GM18519 (cell line): ENCODE results near the gene NAV2.

ENCODE experiments used
- ATAC-seq: cut with Tn5 transposase; IDR thresholded peaks from one replicate; pipeline ENCODE4 v1.9.1; 2021; ENCODE audit warnings: mild to moderate bottlenecking, moderate library complexity; ENCODE audit not compliant: unreplicated experiment, low FRiP score

NAV2 gene, protein sequence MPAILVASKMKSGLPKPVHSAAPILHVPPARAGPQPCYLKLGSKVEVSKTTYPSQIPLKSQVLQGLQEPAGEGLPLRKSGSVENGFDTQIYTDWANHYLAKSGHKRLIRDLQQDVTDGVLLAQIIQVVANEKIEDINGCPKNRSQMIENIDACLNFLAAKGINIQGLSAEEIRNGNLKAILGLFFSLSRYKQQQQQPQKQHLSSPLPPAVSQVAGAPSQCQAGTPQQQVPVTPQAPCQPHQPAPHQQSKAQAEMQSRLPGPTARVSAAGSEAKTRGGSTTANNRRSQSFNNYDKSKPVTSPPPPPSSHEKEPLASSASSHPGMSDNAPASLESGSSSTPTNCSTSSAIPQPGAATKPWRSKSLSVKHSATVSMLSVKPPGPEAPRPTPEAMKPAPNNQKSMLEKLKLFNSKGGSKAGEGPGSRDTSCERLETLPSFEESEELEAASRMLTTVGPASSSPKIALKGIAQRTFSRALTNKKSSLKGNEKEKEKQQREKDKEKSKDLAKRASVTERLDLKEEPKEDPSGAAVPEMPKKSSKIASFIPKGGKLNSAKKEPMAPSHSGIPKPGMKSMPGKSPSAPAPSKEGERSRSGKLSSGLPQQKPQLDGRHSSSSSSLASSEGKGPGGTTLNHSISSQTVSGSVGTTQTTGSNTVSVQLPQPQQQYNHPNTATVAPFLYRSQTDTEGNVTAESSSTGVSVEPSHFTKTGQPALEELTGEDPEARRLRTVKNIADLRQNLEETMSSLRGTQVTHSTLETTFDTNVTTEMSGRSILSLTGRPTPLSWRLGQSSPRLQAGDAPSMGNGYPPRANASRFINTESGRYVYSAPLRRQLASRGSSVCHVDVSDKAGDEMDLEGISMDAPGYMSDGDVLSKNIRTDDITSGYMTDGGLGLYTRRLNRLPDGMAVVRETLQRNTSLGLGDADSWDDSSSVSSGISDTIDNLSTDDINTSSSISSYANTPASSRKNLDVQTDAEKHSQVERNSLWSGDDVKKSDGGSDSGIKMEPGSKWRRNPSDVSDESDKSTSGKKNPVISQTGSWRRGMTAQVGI (N-terminal part only)

DNA sequence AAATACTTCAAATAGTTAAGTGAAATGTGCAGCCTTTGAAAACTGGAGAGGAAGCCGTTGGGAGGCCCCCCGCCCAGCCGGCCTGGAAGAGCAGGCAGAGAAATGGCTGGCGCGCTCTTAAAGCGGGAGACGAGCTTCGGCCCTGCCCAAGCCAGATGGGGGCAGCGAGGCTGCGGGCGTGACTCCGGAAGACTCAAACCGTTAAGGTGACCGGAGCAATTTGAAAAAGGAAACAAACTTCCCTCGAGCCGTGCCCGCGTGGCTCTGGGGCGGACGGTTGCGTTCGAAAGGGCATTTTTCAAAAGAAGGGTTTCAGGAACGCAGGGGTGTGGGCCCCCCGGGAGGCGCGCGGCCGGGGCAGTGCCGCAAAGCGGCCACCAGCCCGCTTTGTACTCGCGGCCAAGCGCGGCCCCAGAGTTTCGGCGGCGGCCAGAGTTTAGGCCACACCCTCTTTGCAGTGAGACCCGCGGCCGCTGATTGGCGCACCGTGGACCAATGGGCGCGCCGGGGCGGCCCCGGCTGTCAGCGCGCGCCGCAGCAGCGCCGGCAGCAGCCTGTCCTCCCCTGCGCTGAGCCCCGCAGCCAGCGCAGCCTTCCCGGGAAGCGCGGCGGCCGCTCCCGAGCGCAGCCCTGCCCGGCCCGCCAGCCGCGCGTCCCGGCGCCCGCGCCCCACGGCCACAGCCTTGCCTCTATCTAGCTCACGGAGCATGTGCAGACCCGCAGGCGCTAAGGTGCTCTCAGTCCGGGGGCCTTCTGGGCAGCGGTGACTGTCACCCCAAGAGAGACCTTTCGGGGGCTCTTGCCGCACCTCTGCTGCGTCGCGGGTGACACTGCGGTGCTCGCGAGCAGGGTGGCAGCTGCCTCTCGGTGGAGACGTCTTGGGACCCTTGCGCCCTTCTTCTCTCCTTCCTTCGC lies at the start of gene NAV2:
TSS of gene NAV2 (plus strand) at position 557 of the 915 bp plus-strand sequence. CDS start 859 bp downstream, outside the sequence.
- peak; percentile 99 for ATAC-seq

DNA sequence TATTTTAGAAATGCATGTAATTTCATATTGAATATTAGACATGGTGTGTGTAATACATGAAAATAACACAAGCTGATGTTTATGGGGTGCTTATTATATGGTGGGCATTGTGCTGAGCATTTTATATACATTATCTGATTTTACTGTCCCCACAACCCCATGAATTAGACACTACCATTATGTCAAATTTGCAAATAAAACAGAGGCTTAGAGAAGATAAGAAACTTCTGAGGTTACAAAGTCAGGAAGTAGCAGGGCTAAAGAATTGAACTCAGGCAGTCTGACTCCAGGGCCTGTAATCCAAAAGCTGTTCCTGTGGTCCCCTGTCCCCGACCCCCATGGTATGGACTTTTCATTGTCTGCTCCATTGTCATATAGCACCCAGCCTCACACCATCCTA lies 49.4 kb upstream of the NAV2 start:
- no peak for ATAC-seq

DNA sequence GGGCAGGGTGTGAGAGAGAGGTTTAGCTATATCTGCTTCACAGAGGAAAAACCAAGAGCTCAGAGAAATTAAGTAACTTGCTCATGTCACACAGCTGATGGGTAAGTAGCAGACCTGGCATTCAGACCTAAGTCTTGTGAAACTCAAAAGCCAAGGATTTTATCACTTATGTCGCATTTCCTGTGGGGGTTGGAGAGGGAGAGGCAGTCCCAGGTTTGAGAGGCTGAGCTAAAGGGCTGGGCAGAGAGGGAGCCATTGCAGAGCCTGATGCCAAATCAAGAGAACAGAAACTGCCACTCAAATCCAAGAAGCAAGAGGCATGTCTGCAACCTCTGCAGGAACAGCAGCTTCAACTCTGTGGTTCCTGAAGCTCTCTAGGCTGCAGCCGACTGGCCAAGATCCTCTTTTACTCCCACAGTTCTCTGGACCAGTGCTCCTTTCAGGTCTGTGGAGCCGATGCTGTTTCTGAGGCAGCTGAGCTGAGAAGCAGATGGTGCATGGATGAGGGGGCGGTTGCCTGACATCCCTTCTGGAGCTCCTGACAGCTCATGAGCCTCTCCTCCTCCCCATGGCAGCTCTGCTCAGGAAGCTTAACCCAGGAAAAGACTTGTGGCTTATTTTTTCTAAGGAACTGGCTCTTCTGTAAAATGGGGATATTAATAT lies 47.6 kb upstream of the NAV2 start:
- no peak for ATAC-seq

DNA sequence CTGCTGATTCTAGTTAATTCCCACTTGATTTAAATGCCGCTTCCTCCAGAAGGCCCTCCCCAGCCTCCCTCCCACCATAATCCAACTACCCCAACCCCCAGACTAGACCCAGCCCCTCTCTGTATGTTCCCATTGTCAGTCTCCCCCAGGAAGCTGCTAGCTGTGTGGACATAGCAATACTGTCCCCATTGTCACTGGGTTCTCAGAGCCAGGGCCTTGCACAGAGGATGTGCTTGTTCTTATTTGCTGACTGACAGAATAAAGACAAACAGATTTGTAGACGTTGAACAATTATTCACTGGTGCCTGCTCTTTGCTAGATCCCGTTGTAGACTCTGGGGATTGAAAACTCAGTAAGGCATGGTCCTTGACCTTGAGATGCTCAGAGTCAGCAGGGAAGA lies 45.7 kb upstream of the NAV2 start:
- no peak for ATAC-seq

DNA sequence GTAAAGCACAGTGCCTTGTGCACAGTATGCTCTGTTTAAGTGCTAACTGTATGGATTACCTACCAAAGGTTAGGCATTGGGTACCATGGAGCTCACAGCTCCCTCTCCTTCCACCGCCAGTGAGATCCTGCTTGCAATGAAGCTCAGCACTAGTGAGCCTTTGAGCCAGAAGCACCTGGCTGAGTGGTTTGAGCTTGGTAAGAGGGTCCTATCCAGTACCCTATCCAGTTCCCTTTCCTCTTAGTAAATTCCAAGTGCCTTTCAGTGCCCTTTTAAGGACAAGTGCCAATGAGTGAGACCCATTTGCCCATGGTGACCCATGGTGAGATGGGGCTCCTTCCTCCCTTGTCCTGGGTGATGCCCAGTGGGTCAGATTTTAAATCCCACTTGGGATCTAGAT lies 43.1 kb upstream of the NAV2 start:
- no peak for ATAC-seq

DNA sequence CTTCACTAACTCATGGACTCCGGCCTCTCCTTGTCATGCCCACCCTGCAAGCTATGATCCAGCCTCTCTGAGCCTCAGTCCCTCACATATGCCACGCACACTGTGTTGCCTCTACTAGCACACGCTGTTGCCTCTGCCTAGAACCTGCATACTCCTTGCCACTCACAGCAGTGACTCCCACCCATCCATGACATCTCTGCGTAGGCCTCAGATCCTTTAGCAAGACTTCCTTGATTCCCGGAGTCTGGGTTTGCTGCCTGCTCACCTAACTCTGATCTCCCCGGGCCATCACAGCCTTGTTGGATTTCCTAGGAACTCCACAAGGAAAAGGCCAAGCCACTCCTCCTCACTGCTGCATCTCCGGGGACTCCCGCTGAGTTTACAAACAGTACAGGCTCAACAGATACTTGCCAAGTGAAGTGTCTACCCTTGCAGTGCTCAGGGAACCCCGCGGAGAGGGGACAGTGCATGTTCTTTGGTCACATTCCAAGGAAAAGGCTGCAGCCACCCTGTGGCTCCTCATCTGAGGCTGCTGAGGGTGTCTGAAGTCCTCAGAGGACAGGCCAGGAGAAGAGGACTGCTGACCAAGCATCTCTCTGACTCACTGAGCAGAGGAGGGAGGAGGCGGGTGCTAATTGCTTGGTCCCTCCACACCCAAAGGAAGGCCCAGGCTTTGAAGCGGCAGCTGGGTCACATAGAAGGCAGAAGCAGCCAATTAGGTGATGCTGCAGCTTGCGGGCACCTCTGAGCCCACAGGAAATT lies 42.4 kb upstream of the NAV2 start:
- ATAC-seq: no peak

DNA sequence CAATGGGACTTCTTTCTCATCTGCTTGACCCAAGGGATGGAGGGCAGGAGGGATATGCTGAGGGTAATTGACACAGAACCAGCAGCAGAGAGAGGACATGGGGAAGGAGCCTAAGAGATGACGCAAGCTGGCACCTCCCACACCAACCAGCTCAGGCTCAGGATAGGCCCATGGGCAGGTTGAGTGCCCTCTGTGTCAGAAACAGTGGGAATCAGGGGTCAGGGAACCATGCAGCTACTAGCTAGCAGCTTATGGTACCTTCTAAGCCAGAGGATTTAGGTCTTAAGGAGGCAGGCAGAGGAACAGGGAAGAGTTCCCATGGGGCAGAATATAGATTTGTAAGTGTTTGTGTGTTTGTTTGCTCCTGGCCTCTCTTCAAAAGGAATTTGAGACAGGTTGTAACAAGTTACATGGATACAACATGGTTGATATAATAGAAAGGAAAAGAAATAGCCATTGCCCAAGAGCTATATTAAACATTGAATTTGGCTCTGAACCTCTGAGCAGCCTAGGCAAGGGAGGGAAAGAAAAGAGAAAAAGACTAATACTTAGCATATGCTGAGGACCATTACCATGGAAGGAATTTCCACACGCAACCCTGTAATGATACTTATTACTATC lies 39.9 kb upstream of the NAV2 start:
- no peak for ATAC-seq

DNA sequence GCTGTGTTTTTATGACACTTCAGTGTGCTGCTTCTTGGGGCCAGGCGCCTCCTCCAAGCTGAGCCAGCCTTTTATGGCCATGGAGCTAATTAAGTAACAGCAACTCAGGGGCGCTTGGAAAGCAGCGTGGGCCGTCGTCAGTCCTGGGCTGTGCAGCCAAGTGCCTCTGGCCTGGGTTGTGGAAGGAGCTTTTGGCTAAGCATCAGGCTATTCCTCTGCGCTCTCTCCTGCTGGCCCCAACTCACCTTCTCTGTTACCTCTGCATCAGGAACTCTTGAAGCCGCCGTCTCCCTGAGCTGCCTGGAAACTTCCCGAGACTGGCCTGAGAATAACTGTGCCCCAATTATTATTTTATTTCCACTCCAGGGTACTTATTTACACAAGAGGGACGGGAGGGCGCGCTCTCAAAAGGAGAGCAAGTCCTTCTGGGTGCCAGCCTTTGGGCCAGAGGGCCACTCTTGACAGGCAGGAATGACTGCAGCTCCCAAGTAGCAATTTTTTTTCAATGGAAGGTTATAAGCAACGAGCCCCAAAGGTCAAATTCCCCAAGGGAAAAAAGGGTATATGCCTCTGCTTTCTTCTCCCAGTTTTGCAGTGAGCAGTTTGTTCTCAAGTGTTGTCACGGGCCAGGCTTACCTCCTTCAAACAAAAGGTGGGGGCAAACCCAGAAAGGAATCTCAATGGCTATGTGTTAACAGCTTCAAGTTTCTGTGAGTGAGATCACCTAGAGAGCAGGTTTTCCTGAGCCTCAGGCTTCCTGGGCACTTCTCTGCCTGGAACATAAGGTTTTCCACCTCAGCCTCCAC lies 38.5 kb upstream of the NAV2 start:
- ATAC-seq: no peak

DNA sequence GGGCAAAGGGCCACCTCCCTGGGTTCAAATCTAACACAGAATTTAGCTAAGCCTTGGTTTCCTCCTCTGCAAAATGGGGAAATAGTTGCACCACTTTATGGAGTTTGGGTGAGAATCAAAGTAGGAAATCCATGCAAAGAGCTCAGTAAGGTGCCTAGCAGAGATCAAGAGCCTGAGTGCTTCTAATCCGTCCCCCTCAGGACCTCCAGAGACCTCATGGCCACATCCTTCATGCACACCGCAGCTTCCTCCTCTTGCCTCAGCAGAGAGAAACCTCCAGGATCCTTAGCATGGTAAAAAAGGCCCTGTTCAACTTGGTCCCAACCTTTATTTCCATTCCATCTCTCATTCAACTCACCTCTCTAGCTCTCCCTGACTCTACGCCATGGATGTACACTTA lies 37.8 kb upstream of the NAV2 start:
- ATAC-seq: no peak

DNA sequence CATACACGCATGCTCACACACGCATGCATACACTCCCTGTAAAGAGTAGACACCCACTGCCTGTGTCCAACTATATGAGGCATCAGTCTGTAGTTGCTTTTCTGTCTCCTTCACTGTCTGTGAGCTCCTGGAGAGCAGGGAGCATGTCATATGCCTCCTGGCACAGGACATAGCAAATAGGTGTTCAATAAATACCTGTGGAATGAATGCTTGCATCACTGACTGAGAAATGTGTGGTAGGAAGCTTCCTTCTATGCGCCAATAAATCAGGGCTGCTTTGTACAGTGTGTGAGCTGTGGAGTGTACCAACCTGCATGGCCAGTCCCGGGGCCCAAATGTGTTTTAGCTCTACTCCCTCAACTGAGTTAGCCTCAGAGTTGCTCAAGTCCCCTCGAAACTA lies 37.2 kb upstream of the NAV2 start:
- no peak for ATAC-seq

DNA sequence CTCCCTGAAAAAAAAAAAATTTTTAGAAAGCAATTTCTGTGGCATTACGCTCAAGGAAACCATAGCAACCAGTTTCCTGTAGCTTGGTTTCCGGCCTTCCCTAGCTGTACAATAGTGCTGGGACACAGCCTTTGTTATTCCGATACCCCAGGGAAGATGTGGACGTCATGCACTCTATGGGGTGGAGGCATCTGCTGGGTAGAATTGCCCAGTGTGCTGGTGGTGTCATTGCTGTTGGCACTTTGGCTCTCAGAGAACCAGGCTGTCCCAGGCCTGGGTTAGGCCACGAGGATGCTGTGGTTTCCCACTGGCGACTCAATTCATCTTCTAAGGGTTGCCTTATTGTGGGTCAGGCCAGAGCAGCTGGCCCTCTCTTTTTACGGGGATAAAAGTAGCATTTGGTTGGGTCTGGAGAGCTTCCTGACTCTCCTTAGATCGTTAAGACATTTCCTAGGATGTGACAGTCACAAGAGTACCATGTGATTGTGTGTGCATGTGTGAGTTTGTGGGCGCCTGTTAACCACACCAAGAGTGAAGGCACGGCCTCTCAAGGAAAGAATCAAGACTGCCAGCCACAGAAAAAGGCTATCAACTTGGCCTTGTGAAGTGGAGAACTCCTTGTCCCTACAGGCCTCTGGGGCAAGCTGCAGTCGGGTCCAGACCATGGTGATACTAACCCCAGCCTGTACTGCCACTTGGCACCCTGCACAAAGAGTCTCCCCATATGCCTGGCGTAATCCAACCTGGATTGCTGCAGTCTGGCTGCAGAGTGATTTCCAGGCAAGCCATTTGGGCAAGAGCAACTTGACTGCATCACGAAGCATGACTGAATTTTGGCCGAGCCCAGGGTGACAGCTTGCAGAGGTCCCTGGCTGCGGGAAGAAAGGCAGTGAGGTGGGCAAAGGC lies 35.9 kb upstream of the NAV2 start:
- no peak for ATAC-seq

DNA sequence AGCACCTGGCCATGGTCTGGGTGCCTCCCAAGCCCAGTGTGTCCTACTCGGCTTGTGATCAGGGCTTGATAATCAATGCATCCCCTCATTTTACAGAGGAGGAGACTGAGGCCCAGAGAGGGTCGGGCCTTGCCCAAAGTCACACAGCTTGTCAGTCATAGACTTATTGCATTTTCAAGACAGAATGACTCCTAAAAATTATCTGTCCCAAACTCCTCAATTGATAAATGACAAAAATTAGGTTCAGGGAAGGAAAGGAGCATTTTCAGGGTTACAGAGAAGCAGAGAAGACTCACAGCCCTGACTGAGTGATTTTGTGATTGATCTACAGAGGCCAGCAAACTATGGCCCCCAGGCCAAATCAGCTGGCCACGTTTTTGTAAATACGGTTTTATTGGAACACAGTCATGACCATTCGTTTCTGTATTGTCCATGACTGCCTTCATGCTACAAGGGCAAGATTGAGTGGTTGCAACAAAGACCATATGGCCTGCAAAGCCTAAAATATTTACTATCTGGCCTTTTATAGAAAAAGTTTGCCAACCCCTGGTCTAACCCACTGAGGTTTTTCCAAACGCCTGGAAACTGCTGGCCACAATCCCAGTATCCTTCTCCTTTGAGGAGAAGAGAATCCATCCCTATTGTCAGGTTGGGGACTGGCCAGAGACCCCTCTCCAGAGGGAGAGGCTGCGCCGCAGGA lies 35.1 kb upstream of the NAV2 start:
- no peak for ATAC-seq

DNA sequence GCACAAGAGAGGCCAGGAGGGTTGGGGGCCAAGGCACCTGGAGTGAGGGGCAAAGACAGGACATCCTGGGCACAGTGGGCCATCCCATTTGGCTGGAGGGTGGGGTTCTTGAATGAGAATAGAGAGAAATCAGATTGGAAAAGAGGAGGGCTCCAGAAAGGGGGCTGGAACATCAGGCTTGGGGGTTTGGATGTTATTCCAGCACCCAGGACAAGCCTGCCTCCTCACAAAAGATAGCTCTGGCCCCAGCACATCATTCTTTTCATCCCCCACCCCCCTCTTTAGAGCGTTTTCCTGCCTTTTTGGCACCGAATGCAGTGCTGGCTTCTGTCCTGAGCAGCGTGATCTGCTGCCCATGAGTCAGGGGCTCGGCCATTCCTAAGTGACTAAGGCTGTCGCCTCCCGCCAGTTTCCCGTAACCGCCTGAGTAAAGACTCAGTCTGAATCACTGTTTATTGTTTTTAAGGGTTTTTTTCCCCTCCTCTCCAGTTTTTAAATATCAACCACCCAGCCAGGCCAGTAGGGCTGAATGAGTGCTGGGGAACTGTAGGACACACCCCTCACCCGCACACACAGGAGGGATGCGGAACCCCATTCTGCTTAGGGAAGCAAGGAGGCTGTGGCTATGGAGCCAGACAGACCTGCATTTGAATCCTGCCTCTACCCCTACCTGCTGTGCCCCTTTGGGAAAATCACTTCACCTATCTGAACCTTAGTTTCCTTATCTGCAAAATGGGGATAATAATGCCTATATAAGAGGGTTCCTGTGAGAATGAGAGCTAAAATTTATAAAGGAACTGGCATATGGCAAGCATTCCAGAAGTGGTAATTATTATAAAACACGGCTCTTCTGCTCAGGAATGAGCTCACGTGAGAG lies 32.4 kb upstream of the NAV2 start:
- ATAC-seq: no peak

DNA sequence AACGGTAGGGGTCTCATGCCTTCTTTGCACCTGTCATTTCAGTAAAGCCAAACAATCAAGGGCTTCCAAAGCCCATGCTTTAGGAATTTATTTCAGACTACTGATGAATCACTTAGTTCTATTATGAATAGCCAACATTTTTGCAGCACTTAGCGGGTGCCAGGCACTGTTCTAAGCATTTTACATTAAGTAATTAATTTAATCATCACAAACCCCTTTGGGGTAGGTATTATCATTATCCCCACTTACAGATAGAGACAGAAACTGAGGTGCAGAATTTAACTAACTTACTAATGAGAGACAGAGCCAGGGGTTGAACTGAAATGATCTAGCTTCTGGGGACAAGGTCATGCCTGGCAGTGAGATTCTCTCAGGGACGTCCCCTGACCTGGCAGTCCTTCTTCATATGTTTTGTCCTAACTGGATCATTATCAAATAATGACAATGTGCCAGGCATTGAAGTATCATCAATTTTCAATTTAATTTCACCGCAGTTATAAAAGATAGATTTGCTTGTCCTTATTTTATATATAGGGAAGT lies 31.7 kb upstream of the NAV2 start:
- no peak for ATAC-seq
